EH (cell line): ENCODE measurements around the gene HOXA3.

Source experiments
- DNase-seq: peaks from one replicate; pipeline ENCODE4 v3.0.0-alpha.2; 2015; ENCODE audit warnings: low read depth

HOXA3 gene

GRCh38 chr7:27166531-27167505 lies 14.4 kb upstream of the HOXA3 start:
- DNase-seq: peak; percentile 93

- peak; percentile 84 for DNase-seq
Observed at GRCh38 chr7:27165996-27166530, 13.7 kb upstream of the HOXA3 start.

- peak; percentile 96 for DNase-seq
Observed at GRCh38 chr7:27165089-27165995, 13.0 kb upstream of the HOXA3 start, which contains the start of gene HOXA9. TSS of gene HOXA9 (minus strand) at chr7:27165537. CDS start at chr7:27165457, 80 bp downstream.

GRCh38 chr7:27164367-27165088 lies 12.1 kb upstream of the HOXA3 start:
- peak; percentile 56 for DNase-seq

- DNase-seq: no peak
Observed at GRCh38 chr7:27164045-27164366, 11.6 kb upstream of the HOXA3 start.

- peak; percentile 40 for DNase-seq
Observed at GRCh38 chr7:27163288-27164044, 11.1 kb upstream of the HOXA3 start.

GRCh38 chr7:27162561-27163287 lies 10.3 kb upstream of the HOXA3 start:
- peak; percentile 26 for DNase-seq

- DNase-seq: peak; percentile 43
Observed at GRCh38 chr7:27161721-27162560, 9.6 kb upstream of the HOXA3 start.

GRCh38 chr7:27161214-27161720 lies 8.9 kb upstream of the HOXA3 start:
- peak; percentile 54 for DNase-seq

- peak; percentile 81 for DNase-seq
Observed at GRCh38 chr7:27160546-27161213, 8.3 kb upstream of the HOXA3 start.

GRCh38 chr7:27160145-27160545 lies 7.8 kb upstream of the HOXA3 start:
- no peak for DNase-seq

- no peak for DNase-seq
Observed at GRCh38 chr7:27159266-27160144, 7.1 kb upstream of the HOXA3 start.

GRCh38 chr7:27158436-27159265 lies 6.3 kb upstream of the HOXA3 start:
- no peak for DNase-seq

GRCh38 chr7:27157702-27158431 lies 5.5 kb upstream of the HOXA3 start:
- DNase-seq: no peak

- DNase-seq: peak; percentile 34
Observed at GRCh38 chr7:27156916-27157701, 4.7 kb upstream of the HOXA3 start.
